ENCODE data around the gene STX10.

DNA sequence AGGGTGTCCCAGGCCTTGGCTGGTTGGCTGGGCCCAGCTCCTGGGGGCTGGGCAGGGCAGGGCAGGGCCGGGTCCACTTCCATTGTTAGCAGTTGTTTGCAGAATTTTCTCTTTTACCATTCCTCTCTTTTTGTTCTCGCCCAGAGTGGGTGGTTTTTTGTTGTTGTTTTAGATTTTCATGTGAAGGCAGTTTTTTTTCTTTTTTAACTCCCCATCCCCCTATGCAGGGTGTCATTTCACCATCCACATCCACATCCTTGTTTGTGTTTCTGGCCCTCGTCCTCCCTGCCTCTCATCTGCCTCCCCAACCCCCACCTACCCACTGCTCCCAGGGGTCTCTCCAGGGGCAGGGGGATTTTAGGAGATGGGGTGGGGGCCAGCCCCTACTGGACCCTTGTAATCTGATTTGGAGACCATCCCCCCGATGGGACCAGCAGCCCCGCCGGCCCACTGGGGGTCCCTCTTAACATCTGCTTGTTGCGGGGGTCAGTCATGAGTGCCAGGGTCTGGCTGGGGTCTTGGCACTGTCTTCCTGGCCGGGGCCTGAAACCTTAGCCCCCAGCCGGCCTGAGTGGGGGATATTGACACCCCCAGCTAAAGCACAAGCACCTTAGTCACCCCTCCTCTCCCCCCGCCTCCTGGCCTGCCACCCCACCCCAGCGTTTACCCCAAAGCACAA lies 10.4 kb downstream of the STX10 start:
- TF ChIP-seq POLR2A (IDR thresholded peaks at IDR 0.05; ENCODE audit: low read depth, low read length) (no peak), MAFK (IDR thresholded peaks at IDR 0.05; ENCODE audit: low read depth, low read length) (no peak), MXI1 (IDR thresholded peaks at IDR 0.05; ENCODE audit: borderline replicate concordance, low read depth, low read length) (no peak), MAZ (IDR thresholded peaks at IDR 0.05; ENCODE audit: borderline replicate concordance, low read depth, low read length) (no peak), CEBPB (IDR thresholded peaks at IDR 0.05; ENCODE audit: low read depth, low read length) (no peak), RAD21 (IDR thresholded peaks at IDR 0.05; ENCODE audit: low read length) (no peak), RCOR1 (IDR thresholded peaks at IDR 0.05; ENCODE audit: insufficient replicate concordance, low read length) (no peak), BHLHE40 (IDR thresholded peaks at IDR 0.05; ENCODE audit: low read depth, low read length) (no peak)
- TF ChIP-seq, protein P1, sequence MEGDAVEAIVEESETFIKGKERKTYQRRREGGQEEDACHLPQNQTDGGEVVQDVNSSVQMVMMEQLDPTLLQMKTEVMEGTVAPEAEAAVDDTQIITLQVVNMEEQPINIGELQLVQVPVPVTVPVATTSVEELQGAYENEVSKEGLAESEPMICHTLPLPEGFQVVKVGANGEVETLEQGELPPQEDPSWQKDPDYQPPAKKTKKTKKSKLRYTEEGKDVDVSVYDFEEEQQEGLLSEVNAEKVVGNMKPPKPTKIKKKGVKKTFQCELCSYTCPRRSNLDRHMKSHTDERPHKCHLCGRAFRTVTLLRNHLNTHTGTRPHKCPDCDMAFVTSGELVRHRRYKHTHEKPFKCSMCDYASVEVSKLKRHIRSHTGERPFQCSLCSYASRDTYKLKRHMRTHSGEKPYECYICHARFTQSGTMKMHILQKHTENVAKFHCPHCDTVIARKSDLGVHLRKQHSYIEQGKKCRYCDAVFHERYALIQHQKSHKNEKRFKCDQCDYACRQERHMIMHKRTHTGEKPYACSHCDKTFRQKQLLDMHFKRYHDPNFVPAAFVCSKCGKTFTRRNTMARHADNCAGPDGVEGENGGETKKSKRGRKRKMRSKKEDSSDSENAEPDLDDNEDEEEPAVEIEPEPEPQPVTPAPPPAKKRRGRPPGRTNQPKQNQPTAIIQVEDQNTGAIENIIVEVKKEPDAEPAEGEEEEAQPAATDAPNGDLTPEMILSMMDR (conservative IDR thresholded peaks at IDR 0.05; ENCODE audit: low read depth, low read length), result no peak
- TF ChIP-seq, protein P2, sequence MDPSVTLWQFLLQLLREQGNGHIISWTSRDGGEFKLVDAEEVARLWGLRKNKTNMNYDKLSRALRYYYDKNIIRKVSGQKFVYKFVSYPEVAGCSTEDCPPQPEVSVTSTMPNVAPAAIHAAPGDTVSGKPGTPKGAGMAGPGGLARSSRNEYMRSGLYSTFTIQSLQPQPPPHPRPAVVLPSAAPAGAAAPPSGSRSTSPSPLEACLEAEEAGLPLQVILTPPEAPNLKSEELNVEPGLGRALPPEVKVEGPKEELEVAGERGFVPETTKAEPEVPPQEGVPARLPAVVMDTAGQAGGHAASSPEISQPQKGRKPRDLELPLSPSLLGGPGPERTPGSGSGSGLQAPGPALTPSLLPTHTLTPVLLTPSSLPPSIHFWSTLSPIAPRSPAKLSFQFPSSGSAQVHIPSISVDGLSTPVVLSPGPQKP (IDR thresholded peaks at IDR 0.05; ENCODE audit: borderline replicate concordance, low read depth, low read length), result no peak
- TF ChIP-seq, protein P3, sequence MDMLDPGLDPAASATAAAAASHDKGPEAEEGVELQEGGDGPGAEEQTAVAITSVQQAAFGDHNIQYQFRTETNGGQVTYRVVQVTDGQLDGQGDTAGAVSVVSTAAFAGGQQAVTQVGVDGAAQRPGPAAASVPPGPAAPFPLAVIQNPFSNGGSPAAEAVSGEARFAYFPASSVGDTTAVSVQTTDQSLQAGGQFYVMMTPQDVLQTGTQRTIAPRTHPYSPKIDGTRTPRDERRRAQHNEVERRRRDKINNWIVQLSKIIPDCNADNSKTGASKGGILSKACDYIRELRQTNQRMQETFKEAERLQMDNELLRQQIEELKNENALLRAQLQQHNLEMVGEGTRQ (IDR thresholded peaks at IDR 0.05; ENCODE audit: low read depth, low read length), result no peak

Measured in IMR-90 (cell line).